DOHH2 (cell line): ENCODE results near the gene EYA2.

Experiments
- H3F3A ChIP-seq: fragments of 200-600 bp; sonication (generic), shearing (Covaris generic); 2 replicates; pipeline ENCODE4 v1.6.0; 2016; ENCODE audit warnings: antibody characterized with exemption, mild to moderate bottlenecking; ENCODE audit not compliant: control insufficient read depth, insufficient read depth
- H3K27ac ChIP-seq: fragments of 200-600 bp; sonication (generic); 2 replicates; pipeline ENCODE4 v1.5.1; 2014; ENCODE audit warnings: low read depth, mild to moderate bottlenecking, low read length, moderate library complexity
- H3K27me3 ChIP-seq: fragments of 200-600 bp; sonication (generic); 2 replicates; pipeline ENCODE4 v1.6.1; 2014; ENCODE audit warnings: mild to moderate bottlenecking, low read length, mixed read lengths; ENCODE audit not compliant: control insufficient read depth
- H3K36me3 ChIP-seq: fragments of 200-600 bp; sonication (generic); 2 replicates; pipeline ENCODE4 v1.6.1; 2014; ENCODE audit warnings: mild to moderate bottlenecking, low read length, moderate library complexity, mixed read lengths; ENCODE audit not compliant: control insufficient read depth
- H3K4me1 ChIP-seq: fragments of 200-600 bp; sonication (generic); 2 replicates; pipeline ENCODE4 v1.6.1; 2014; ENCODE audit warnings: mild to moderate bottlenecking, low read length, mixed read lengths; ENCODE audit not compliant: control insufficient read depth
- H3K4me2 ChIP-seq: fragments of 200-600 bp; sonication (generic); 2 replicates; pipeline ENCODE4 v1.6.0; 2014; ENCODE audit warnings: mild to moderate bottlenecking, low read length, moderate library complexity
- H3K4me3 ChIP-seq: fragments of 200-600 bp; sonication (generic); 2 replicates; pipeline ENCODE4 v1.5.1; 2014; ENCODE audit warnings: mild to moderate bottlenecking, low read length, mixed read lengths
- H3K79me2 ChIP-seq: fragments of 200-600 bp; sonication (generic); 2 replicates; pipeline ENCODE4 v1.6.1; 2014; ENCODE audit warnings: mild to moderate bottlenecking, low read length, mixed read lengths; ENCODE audit not compliant: control insufficient read depth
- H3K9me2 ChIP-seq: fragments of 200-600 bp; sonication (generic); replicated peaks from 2 replicates; pipeline ENCODE4 v1.6.1; 2014; ENCODE audit warnings: mild to moderate bottlenecking, low read length, mixed read lengths; ENCODE audit not compliant: control insufficient read depth
- H3K9me3 ChIP-seq: fragments of 200-600 bp; sonication (generic); 2 replicates; pipeline ENCODE4 v1.6.1; 2014; ENCODE audit warnings: antibody characterized with exemption, low read length, mixed read lengths; ENCODE audit not compliant: control insufficient read depth, insufficient read depth
- H4K20me1 ChIP-seq: fragments of 200-600 bp; sonication (generic); 2 replicates; pipeline ENCODE4 v1.6.0; 2014; ENCODE audit warnings: low read depth, mild to moderate bottlenecking, antibody characterized with exemption, low read length, moderate library complexity; ENCODE audit not compliant: control insufficient read depth, insufficient read depth
- EZH2phosphoT487 ChIP-seq: fragments of 200-600 bp; sonication (generic); IDR thresholded peaks from 2 replicates; pipeline ENCODE4 v1.6.1; 2017; ENCODE audit warnings: borderline replicate concordance, mild to moderate bottlenecking, antibody characterized with exemption, low read length, moderate library complexity, mixed read lengths
- TF ChIP-seq, protein P1 (sequence below): fragments of 200-600 bp; sonication (generic); IDR thresholded peaks from one replicate; pipeline ENCODE4 v1.5.1; 2014; ENCODE audit warnings: antibody characterized with exemption, mild to moderate bottlenecking, low read depth, low read length; ENCODE audit not compliant: poor library complexity, severe bottlenecking

EYA2 gene

DNA sequence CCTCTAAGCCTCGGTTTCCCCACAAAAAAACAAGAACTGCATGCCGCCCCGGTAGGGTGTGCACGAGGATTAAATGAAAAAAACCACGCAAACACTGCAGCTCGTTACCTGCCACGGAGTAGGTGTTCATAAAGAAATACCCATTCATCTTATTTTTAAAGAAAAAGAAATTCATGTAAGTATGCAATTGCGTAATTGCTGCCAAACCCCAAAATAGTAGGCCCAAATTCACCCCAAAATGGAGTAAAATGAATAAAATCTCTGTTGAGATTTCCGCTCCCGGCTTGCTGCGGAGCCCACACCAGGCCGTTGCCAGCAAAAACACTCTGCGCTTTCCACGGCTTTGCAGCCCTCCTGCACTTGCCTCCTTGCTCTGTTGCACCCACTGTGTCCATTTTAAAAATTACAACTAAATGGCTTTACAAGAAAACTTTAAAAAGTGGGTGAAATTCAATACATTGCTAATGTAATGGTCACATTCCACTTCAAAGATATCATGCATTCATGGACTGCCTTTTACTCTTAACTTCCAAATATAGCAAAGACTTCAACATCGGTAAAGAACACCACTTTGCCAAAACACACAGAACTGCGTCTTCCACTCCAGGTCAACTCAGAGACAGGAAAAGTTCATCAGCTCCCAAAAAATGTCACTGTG, 336.9 kb downstream of the EYA2 start:
- H3K4me2 ChIP-seq, result no peak overlapping the region
- H3K4me3 ChIP-seq, result no peak overlapping the region
- H3F3A ChIP-seq, result no peaks in the 10 kb centered on the region
- H3K79me2 ChIP-seq, result no peaks in the 10 kb centered on the region
- H3K4me1 ChIP-seq, result no peaks in the 10 kb centered on the region
- H3K27me3 ChIP-seq, result no peaks in the 10 kb centered on the region
- H3K36me3 ChIP-seq, result peaks cover 81% of the 10 kb centered on the region
- TF ChIP-seq, protein P1, sequence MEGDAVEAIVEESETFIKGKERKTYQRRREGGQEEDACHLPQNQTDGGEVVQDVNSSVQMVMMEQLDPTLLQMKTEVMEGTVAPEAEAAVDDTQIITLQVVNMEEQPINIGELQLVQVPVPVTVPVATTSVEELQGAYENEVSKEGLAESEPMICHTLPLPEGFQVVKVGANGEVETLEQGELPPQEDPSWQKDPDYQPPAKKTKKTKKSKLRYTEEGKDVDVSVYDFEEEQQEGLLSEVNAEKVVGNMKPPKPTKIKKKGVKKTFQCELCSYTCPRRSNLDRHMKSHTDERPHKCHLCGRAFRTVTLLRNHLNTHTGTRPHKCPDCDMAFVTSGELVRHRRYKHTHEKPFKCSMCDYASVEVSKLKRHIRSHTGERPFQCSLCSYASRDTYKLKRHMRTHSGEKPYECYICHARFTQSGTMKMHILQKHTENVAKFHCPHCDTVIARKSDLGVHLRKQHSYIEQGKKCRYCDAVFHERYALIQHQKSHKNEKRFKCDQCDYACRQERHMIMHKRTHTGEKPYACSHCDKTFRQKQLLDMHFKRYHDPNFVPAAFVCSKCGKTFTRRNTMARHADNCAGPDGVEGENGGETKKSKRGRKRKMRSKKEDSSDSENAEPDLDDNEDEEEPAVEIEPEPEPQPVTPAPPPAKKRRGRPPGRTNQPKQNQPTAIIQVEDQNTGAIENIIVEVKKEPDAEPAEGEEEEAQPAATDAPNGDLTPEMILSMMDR, result no peak
- no peak for TF ChIP-seq EZH2phosphoT487
- no peaks in the 10 kb centered on the region for H4K20me1 ChIP-seq
- H3K9me3 ChIP-seq, result no peaks in the 10 kb centered on the region
- H3K9me2 ChIP-seq, result no peaks in the 10 kb centered on the region
- H3K27ac ChIP-seq, result no peak overlapping the region

DNA sequence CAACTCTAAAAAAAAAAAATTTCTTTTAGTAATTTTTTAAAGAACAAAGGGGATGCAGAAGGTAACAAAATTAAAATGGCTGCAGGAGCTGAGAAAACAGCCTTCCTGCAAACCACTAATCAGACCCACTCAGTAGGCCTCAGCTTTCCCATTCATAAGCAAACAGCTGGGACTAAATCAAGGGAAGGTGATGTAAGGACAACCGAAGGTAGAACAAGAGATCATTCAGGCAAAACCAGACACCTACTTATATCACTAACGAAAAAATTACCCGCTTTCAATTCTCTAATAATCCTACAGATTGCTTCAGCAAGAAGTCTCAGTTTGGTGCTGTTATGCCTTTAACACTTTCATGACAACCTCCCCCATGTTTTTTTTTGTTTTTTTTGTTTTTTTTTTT, 337.9 kb downstream of the EYA2 start:
- no peaks in the 10 kb centered on the region for H3K4me1 ChIP-seq
- no peaks in the 10 kb centered on the region for H3F3A ChIP-seq
- H3K27ac ChIP-seq, result no peak overlapping the region
- H3K9me3 ChIP-seq, result no peaks in the 10 kb centered on the region
- H3K79me2 ChIP-seq, result no peaks in the 10 kb centered on the region
- no peaks in the 10 kb centered on the region for H4K20me1 ChIP-seq
- no peaks in the 10 kb centered on the region for H3K27me3 ChIP-seq
- no peak overlapping the region for H3K4me2 ChIP-seq
- H3K4me3 ChIP-seq, result no peak overlapping the region
- no peak for TF ChIP-seq EZH2phosphoT487
- TF ChIP-seq, protein P1, result no peak
- H3K9me2 ChIP-seq, result no peaks in the 10 kb centered on the region
- H3K36me3 ChIP-seq, result peaks cover 77% of the 10 kb centered on the region

DNA sequence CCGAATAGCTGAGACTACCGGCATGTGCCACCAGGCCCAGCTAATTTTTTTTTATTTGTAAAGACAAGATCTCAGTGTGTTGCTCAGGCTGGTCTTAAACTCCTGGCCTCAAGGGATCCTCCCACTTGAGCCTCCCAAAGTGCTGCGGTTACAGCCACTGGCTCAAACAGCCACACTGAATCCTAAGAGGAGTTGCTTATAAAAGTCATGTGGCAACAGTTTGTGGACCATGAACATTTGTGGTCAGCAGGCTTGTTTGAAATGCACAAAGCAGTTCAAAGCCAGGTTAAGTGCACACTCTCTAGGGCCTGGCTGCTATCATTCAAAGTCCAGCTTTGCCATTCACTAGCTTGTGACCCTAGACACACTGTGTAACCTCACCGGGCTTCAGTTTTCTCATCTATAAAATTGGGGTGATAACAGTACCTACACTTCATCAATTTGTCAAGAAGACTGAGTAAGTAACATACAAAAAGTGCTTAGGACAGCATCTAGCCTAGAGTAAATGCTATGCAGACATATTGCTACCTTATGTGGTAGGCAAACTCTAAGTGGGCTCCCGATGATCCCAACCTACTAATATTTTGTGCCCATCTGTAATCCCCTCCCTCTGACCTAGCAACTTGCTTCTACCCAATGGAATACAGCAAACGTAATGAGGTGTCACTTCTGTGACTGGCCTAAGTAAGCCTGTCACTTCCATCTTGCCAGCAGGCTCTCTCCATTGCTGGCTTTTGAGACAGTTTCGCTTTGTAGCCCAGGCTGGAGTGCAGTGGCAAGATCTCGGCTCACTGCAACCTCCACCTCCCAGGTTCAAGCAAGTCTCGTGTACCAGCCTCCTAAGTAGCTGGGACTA, 338.9 kb downstream of the EYA2 start:
- Histone ChIP-seq H3K36me3 (peaks cover 80% of the 10 kb centered on the region), H3K27ac (no peak overlapping the region), H4K20me1 (no peaks in the 10 kb centered on the region)

More for the DNA sequence above, 338.9 kb downstream of the EYA2 start:
- Histone ChIP-seq H3K4me3 (no peak overlapping the region), H3K9me2 (no peaks in the 10 kb centered on the region), H3K27me3 (no peaks in the 10 kb centered on the region), H3K4me2 (no peak overlapping the region), H3K79me2 (no peaks in the 10 kb centered on the region), H3K4me1 (no peaks in the 10 kb centered on the region), H3F3A (no peaks in the 10 kb centered on the region), H3K9me3 (no peaks in the 10 kb centered on the region)
- TF ChIP-seq, protein P1, result no peak
- no peak for TF ChIP-seq EZH2phosphoT487
